Endothelial cell of umbilical vein (primary cell): ENCODE measurements around the gene GLP2R. TPM values are rescaled to one million over a fixed set of nuclear protein-coding genes. Genes with fewer than 3 reads are reported as not detected.

Source experiments
- BruUV-seq: library from RNA; stranded (reverse); fragments of 400-500 nt; replicated peaks from 2 replicates; lab custom pipeline; 2021; lab: Mats Ljungman, UMichigan
- CTCF ChIA-PET: fragments of 300-600, 350-600 bp; sonication (Branson Sonifier 250); formaldehyde crosslinking; loops from one replicate; lab custom pipeline; 2021; ENCODE audit warnings: antibody characterized with exemption, inconsistent platforms; lab: Charles Lee
- POLR2A ChIA-PET: fragments of 300-600, 350-600 bp; sonication (Branson Sonifier 250); formaldehyde crosslinking; loops from one replicate; lab custom pipeline; 2021; ENCODE audit warnings: antibody characterized with exemption, inconsistent platforms; lab: Charles Lee
- DNase-seq: peaks from one replicate; pipeline ENCODE4 v3.0.0-alpha.2; 2011; ENCODE audit warnings: low read depth, low spot score
- FAIRE-seq: peaks from 2 replicates; lab custom pipeline; 2011; peaks lifted over from hg19 to GRCh38; lab: Jason Lieb, UNC
- H2AFZ ChIP-seq: 2 replicates; pipeline ENCODE4 v1.6.0; 2012; ENCODE audit warnings: low read depth, low read length, control low read depth, inconsistent platforms
- H3K27ac ChIP-seq: 2 replicates; pipeline ENCODE4 v1.5.1; 2011; ENCODE audit warnings: low read depth, mild to moderate bottlenecking, control low read depth, low read length, moderate library complexity; ENCODE audit not compliant: insufficient read depth
- H3K27me3 ChIP-seq, 2 experiments: 2 replicates each; pipeline versions ENCODE4 v1.6.0 to v1.6.1; 2011; ENCODE audit warnings: low read length in 2 of 2, mixed read lengths in 1 of 2; ENCODE audit not compliant: control insufficient read depth in 2 of 2, insufficient read depth in 2 of 2
- H3K36me3 ChIP-seq, 2 experiments: 2 replicates in 1 of 2; 3 replicates in 1 of 2; pipeline ENCODE4 v1.5.1; 2011; ENCODE audit warnings: low read length in 2 of 2, mild to moderate bottlenecking in 1 of 2, moderate library complexity in 1 of 2; ENCODE audit not compliant: control insufficient read depth in 2 of 2, insufficient read depth in 2 of 2; ENCODE audit errors: extremely low read depth in 1 of 2
- H3K4me1 ChIP-seq: 3 replicates; pipeline ENCODE4 v1.5.1; 2011; ENCODE audit warnings: mild to moderate bottlenecking, low read length; ENCODE audit not compliant: control insufficient read depth, insufficient read depth; ENCODE audit errors: extremely low read depth
- H3K4me2 ChIP-seq: 2 replicates; pipeline ENCODE4 v1.6.1; 2011; ENCODE audit warnings: low read length, control low read depth, mixed read lengths; ENCODE audit not compliant: insufficient read depth
- H3K4me3 ChIP-seq, 3 experiments: fragments of 200-600 bp in 1 of 3; sonication (generic), shearing (Covaris generic) in 1 of 3; replicated peaks in 1 of 3; 2 replicates each; pipeline ENCODE4 v1.5.1; 2011 to 2016; ENCODE audit warnings: control low read depth in 3 of 3, low read length in 3 of 3, mild to moderate bottlenecking in 2 of 3, inconsistent platforms in 1 of 3, low read depth in 1 of 3, moderate library complexity in 1 of 3; ENCODE audit not compliant: insufficient read depth in 1 of 3
- H3K79me2 ChIP-seq: 2 replicates; pipeline ENCODE4 v1.6.0; 2012; ENCODE audit warnings: low read length, inconsistent platforms; ENCODE audit not compliant: control insufficient read depth, insufficient read depth
- H3K9ac ChIP-seq: replicated peaks from 2 replicates; pipeline ENCODE3; 2011; ENCODE audit warnings: low read length, control low read depth; ENCODE audit not compliant: insufficient read depth; ENCODE audit errors: extremely low read depth
- H3K9me1 ChIP-seq: replicated peaks from 3 replicates; pipeline ENCODE4 v1.6.0; 2011; ENCODE audit warnings: mild to moderate bottlenecking, low read length; ENCODE audit not compliant: control insufficient read depth, insufficient read depth; ENCODE audit errors: extremely low read depth
- H3K9me3 ChIP-seq: replicated peaks from 2 replicates; pipeline ENCODE4 v1.5.1; 2012; ENCODE audit warnings: low read length, inconsistent platforms; ENCODE audit not compliant: control insufficient read depth, insufficient read depth
- H4K20me1 ChIP-seq: replicated peaks from 2 replicates; pipeline ENCODE3; 2011; ENCODE audit warnings: mild to moderate bottlenecking, low read length; ENCODE audit not compliant: control insufficient read depth, insufficient read depth; ENCODE audit errors: extremely low read depth
- CTCF ChIP-seq, 2 donors: IDR thresholded peaks; 1 replicate in 1 of 2; 2 replicates in 1 of 2; pipeline ENCODE4 v1.5.1; 2011; ENCODE audit warnings: low read length in 2 of 2, mild to moderate bottlenecking in 2 of 2, moderate library complexity in 2 of 2, control low read depth in 1 of 2, inconsistent platforms in 1 of 2, low read depth in 1 of 2; ENCODE audit not compliant: insufficient read depth in 1 of 2; ENCODE audit errors: extremely low read depth in 1 of 2
- EZH2 ChIP-seq: IDR thresholded peaks from 2 replicates; pipeline ENCODE4 v1.6.1; 2012; ENCODE audit warnings: borderline replicate concordance, low read depth, mild to moderate bottlenecking, moderate library complexity, low read length, inconsistent platforms; ENCODE audit not compliant: severe bottlenecking
- FOS ChIP-seq: IDR thresholded peaks from 2 replicates; pipeline ENCODE4 v1.6.1; 2011; ENCODE audit warnings: mild to moderate bottlenecking, low read length, moderate library complexity, borderline replicate concordance; ENCODE audit not compliant: insufficient read depth
- GATA2 ChIP-seq: IDR thresholded peaks from 2 replicates; pipeline ENCODE4 v1.7.0; 2011; ENCODE audit warnings: low read depth, mild to moderate bottlenecking, moderate library complexity, mixed read lengths, low read length; ENCODE audit not compliant: insufficient read length, insufficient read depth
- MYC ChIP-seq: IDR thresholded peaks from one replicate; pipeline ENCODE4 v1.6.1; 2011; ENCODE audit warnings: mild to moderate bottlenecking, low read depth, low read length
- dilution Hi-C: fragments of 300-500 bp; cut with MboI; formaldehyde crosslinking; loops from one replicate; pipeline ENCODE4 v1.15.0; 2019; ENCODE audit warnings: low sequenced_read_pairs; ENCODE audit not compliant: extremely low pct_ligation_motif_present
- intact Hi-C: fragments of 100-400 bp; cut with micrococcal nuclease; formaldehyde crosslinking; loops from one replicate; pipeline ENCODE4 v1.10.0; 2022
- polyA plus RNA-seq, 4 experiments: library from polyadenylated mRNA; depleted of rRNA in 3 of 4; stranded (reverse) in 3 of 4; unstranded in 1 of 4; fragments of >200 nt; gene quantifications; 2 replicates each; pipeline versions ENCODE4 v1.2.1 to v1.2.3, GENCODE V29; 2011 to 2012; ENCODE audit warnings: missing spikeins in 1 of 4
- total RNA-seq: library from RNA; stranded (reverse); gene quantifications from 2 replicates; pipeline ENCODE4 v1.2.3, GENCODE V29; 2021

The GLP2R gene
- total and polyA plus RNA-seq, 2 donors (not counting 3 experiments of a cell fraction or from before 2014, with no cell fraction given): not detected

DNA sequence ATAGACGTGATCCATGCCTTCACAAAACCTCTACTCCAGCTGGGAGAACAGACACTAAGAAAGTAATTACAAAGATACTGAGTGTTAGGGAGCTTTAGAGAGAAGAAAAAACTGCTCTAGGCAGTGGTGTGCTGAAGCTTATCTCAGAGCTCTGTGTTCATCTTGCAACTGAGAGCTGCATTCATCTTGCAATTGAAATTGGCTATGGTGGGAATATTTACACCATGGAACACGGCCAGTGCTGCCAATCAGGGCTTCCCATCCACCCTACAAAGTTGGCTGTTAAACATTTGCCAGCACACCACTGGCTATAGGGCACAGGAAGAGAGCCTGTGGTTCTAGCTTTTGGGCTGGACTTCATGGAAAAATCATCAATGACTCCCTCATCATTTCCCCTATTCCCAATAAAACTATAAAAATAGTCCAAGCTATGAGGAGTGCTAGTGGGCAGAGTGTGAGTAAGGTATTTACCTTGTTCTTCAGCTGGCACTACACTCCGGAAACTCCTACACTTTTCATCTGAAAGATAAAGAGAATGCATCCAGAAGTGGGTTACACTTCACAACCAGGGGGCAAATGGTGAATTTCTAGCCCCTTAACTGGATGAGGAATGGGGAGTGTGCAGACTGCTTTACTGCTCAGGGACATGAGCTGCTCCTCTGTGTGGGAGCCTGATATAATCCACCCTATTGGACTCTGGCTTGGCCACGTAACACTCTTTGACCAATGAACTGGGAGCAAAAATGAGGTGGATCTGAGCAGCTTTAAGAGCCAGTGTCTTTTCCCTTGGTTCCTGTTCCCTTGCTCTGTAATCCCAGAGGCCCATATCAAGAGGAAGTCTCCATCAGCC is 15.4 kb upstream of the GLP2R start:
- H3K9me3 ChIP-seq: peaks cover 8% of the 10 kb centered on the region
- no peak overlapping the region for H3K27ac ChIP-seq
- no peaks in the 10 kb centered on the region for H3K79me2 ChIP-seq
- no peak overlapping the region for H3K4me2 ChIP-seq
- no peak for TF ChIP-seq EZH2
- TF ChIP-seq FOS: no peak
- TF ChIP-seq GATA2: no peak
- no peak for TF ChIP-seq MYC
- FAIRE-seq (no peak), DNase-seq (no peak)
- H2AFZ ChIP-seq: no peak overlapping the region
- dilution Hi-C loops: no loop called here
- H4K20me1 ChIP-seq: no peaks in the 10 kb centered on the region
- intact Hi-C loops: no loop called here
- no peaks in the 10 kb centered on the region for H3K27me3 ChIP-seq
- H3K4me1 ChIP-seq: no peaks in the 10 kb centered on the region
- H3K4me3 ChIP-seq: no peak overlapping the region
- POLR2A ChIA-PET: no interaction called here
- H3K9ac ChIP-seq: no peak overlapping the region
- CTCF ChIA-PET: no interaction called here
- no TSS peak for BruUV-seq
- no peaks in the 10 kb centered on the region for H3K9me1 ChIP-seq
- H3K36me3 ChIP-seq: no peaks in the 10 kb centered on the region

DNA sequence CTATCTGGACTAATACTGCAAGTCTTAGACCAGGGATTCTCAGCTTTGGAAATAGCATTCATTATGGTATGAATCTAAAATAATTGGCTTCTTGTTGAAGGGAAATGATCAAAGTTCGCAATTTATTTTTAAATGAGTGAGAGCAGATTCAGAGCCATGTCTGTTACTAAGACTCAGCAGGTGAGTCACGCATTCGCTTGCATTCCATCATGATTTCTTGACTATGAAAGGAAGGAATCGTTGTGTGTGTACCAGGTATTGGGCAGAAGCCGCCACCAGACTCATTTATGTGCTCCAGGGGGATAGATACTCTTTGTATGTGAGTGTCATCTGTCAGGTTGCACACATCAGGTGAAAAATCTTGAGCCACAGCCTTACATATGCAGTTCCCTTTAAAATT is 14.6 kb upstream of the GLP2R start:
- ChIA-PET POLR2A (no interaction called here), CTCF (no interaction called here)
- dilution Hi-C loops: no loop called here
- Histone ChIP-seq H3K9ac (no peak overlapping the region), H2AFZ (no peak overlapping the region), H3K4me2 (no peak overlapping the region), H3K36me3 (no peaks in the 10 kb centered on the region), H3K4me1 (no peaks in the 10 kb centered on the region), H3K9me1 (no peaks in the 10 kb centered on the region), H3K79me2 (no peaks in the 10 kb centered on the region), H4K20me1 (no peaks in the 10 kb centered on the region), H3K9me3 (peaks cover 8% of the 10 kb centered on the region), H3K4me3 (no peak overlapping the region), H3K27me3 (no peaks in the 10 kb centered on the region), H3K27ac (no peak overlapping the region)
- no peak for TF ChIP-seq FOS
- no peak for TF ChIP-seq CTCF (IDR thresholded peaks at IDR 0.05; ENCODE audit: extremely low read depth in 1 of 2, insufficient read depth in 1 of 2, low read depth in 1 of 2, low read length in 2 of 2)
- TF ChIP-seq EZH2: no peak
- no peak for TF ChIP-seq MYC
- TF ChIP-seq GATA2: no peak
- no TSS peak for BruUV-seq
- intact Hi-C loops: no loop called here
- no peak for DNase-seq
- FAIRE-seq: no peak
